Stimulated activated naive CD8-positive, alpha-beta T cell treated with anti-CD3 and anti-CD28 coated beads, Interleukin-15, amount 100 ng/mL, for 72 hours (primary cell): ENCODE results near the gene SLC29A4.
A peak's percentile ranks its signal among the peaks of the same experiment; 100 is the strongest.
"Not testable (repeated sequence)": the region's sequence is repeated elsewhere in the genome, so short reads cannot be mapped to it uniquely, and the experiment has no call there.

Source experiments
- ATAC-seq: fragments of 150-1000 bp; cut with Tn5 transposase; 2 replicates; pipeline ENCODE4 v1.10.0; 2021; ENCODE audit warnings: mild to moderate bottlenecking, moderate library complexity
- DNase-seq, 2 donors: peaks; one replicate each; pipeline ENCODE4 v3.0.0; 2021 to 2022
- H3K27ac Mint-ChIP-seq, 2 donors: one replicate each; pipeline ENCODE4 v1.8.0; 2022; ENCODE audit warnings: mild to moderate bottlenecking in 2 of 2, mixed read lengths in 2 of 2, moderate library complexity in 2 of 2
- H3K27me3 Mint-ChIP-seq: one replicate; pipeline ENCODE4 v1.8.0; 2022; ENCODE audit warnings: mixed read lengths
- H3K4me1 Mint-ChIP-seq: one replicate; pipeline ENCODE4 v1.8.0; 2022; ENCODE audit warnings: mild to moderate bottlenecking, mixed read lengths
- H3K4me3 Mint-ChIP-seq, 2 donors: one replicate each; pipeline ENCODE4 v1.8.0; 2022; ENCODE audit warnings: mild to moderate bottlenecking in 2 of 2, mixed read lengths in 2 of 2, moderate library complexity in 1 of 2
- H3K9me3 Mint-ChIP-seq, 2 donors: one replicate each; pipeline ENCODE4 v1.8.0; 2022; ENCODE audit warnings: mixed read lengths in 2 of 2

The SLC29A4 gene

GRCh38 chr7:5286933-5287332 lies 4.2 kb downstream of the SLC29A4 start:
- Mint-ChIP-seq H3K4me1 (no peaks in the 10 kb centered on the region), H3K27ac (no peak overlapping the region), H3K4me3 (no peak overlapping the region), H3K9me3 (no peaks in the 10 kb centered on the region), H3K27me3 (peaks cover 10% of the 10 kb centered on the region)
- DNase-seq (no peak), ATAC-seq (no peak)

DNA sequence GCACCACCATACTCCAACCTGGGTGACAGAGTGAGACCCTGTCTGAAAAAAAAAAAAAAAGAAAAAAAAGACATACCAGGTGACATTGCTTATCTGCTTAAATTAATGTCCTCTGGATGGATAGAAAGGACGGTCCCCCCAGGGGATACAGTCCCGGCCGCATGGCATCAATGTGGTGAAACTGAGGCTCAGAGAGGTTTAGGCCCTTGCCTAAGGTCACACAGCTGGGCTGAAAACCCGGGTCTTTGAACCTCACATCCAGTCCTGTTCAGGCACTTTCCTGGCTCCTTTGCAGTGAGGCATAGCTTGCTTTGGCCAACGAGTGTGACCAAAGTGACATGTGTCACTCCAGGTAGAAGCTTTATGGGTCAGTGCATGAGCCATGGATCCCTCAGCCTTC lies 4.6 kb downstream of the SLC29A4 start:
- H3K27ac Mint-ChIP-seq, H3K9me3 Mint-ChIP-seq, H3K4me1 Mint-ChIP-seq, H3K4me3 Mint-ChIP-seq, DNase-seq, H3K27me3 Mint-ChIP-seq, ATAC-seq: not testable (repeated sequence)

DNA sequence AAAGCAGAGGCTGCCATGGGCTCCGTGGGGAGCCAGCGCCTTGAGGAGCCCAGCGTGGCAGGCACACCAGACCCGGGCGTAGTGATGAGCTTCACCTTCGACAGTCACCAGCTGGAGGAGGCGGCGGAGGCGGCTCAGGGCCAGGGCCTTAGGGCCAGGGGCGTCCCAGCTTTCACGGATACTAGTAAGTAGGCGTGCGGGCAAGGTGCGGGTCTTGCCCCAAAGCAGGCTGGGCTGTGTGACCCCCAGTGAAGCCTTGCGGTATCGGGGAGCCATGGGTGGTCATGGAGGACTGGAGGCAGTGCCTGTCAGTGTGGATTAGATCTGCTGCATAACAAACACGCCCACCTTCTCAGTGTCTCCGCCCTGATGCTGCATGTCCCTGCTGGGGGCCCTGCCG lies 5.1 kb downstream of the SLC29A4 start:
- Mint-ChIP-seq H3K27ac (no peak overlapping the region), H3K27me3 (peaks cover 10% of the 10 kb centered on the region), H3K9me3 (no peaks in the 10 kb centered on the region), H3K4me3 (no peak overlapping the region), H3K4me1 (no peaks in the 10 kb centered on the region)
- DNase-seq (no peak), ATAC-seq (no peak)

GRCh38 chr7:5288560-5288959 lies 5.8 kb downstream of the SLC29A4 start:
- not testable (repeated sequence) for H3K4me3 Mint-ChIP-seq, ATAC-seq, H3K27me3 Mint-ChIP-seq, H3K4me1 Mint-ChIP-seq, H3K9me3 Mint-ChIP-seq, DNase-seq
- peak overlapping the region in 1 of 2 donors; percentile 63 for H3K27ac Mint-ChIP-seq

DNA sequence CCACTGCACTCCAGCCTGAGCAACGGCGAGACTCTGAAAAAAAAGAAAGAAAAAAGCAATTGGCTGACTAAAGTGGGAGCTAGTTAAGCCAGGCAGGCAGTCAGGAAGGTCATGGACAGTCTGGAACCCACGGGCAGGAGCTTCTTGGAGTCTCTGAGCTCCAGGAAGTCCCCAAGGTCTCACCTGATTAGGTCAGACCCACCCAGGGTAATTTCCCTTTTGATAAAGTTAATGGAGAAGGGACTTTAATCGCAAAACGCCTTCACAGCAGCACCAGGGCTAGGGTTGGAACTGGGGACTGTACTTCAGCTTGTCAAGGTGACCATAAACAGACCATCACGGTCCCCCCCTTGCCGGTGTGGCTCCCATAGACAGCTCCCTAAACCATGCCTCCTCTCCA lies 6.6 kb downstream of the SLC29A4 start:
- Mint-ChIP-seq H3K4me3 (no peak overlapping the region), H3K9me3 (peaks cover 0 to 3% of the 10 kb centered on the region in 2 donors), H3K27me3 (peaks cover 5% of the 10 kb centered on the region), H3K4me1 (no peaks in the 10 kb centered on the region), H3K27ac (no peak overlapping the region)
- DNase-seq (no peak), ATAC-seq (no peak)

DNA sequence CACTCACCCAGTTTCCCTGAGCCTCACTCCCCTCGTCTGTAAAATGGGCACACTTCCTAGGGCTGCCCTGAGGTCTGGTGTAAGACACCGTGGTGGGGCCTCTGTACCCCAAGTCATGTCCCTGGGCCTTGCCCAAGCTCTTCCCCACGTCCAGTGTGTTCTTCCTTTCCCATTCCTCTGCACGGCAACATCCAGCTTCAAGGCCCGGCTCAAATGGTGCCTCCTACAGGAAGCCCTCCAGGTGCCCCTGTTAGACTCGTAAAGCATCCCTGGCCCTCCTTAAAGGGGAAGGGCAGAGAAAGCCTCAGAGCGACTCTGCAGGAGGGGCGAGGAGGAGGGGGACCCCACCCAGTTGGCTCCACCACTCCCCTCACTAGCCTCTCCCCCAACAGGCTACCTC lies 8.6 kb downstream of the SLC29A4 start:
- H3K27me3 Mint-ChIP-seq = peaks cover 7% of the 10 kb centered on the region
- peaks cover 6% of the 10 kb centered on the region for H3K4me1 Mint-ChIP-seq
- DNase-seq (no peak), ATAC-seq (no peak)
- H3K4me3 Mint-ChIP-seq = no peak overlapping the region
- H3K27ac Mint-ChIP-seq = no peak overlapping the region
- H3K9me3 Mint-ChIP-seq = peaks cover 0 to 22% of the 10 kb centered on the region in 2 donors

GRCh38 chr7:5291711-5292335 lies 9.1 kb downstream of the SLC29A4 start:
- Mint-ChIP-seq H3K9me3 (peaks cover 0 to 22% of the 10 kb centered on the region in 2 donors), H3K27me3 (peaks cover 13% of the 10 kb centered on the region)
- DNase-seq, ATAC-seq, H3K27ac Mint-ChIP-seq, H3K4me1 Mint-ChIP-seq, H3K4me3 Mint-ChIP-seq: not testable (repeated sequence)

DNA sequence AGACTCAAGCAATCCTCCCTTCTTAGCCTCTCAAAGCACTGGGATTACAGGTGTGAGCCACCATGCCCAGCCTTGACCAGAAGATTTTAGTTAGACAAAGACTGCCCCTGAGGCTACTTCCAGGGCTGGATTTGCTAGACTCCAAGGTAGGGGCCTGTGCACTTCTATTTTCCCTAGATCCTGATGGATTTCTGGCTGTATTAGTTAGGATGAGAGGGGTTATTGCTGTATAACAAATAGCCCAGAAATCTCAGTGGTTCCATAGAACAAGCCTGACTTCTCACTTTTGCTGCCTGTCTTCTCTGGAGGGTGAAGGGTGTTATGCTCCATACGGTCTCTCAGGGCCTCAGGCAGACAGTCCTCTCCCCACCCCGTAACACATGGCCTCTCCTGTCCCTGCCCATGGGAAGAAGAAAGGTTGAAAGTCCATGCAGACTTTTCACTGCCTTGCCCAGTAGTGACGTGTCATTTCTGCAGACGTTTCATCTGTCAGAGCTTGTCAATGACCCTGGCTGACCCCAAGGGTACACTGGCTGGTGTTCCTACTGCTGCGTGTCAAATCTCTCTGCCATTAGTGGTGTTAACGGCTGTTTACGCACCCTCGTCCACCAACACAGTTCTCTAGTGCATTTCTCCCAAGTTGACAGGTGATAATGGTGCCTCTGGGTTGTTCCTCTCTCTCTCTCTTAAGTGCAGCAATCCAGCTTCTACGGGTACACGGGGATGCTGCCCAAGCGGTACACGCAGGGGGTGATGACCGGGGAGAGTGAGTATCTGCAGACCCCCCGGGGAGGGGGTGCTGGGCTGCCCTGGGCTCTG lies 11.6 kb downstream of the SLC29A4 start:
- H3K4me1 Mint-ChIP-seq = peaks cover 23% of the 10 kb centered on the region
- ATAC-seq = no peak
- H3K27me3 Mint-ChIP-seq = peaks cover 33% of the 10 kb centered on the region
- peaks cover 0 to 22% of the 10 kb centered on the region in 2 donors for H3K9me3 Mint-ChIP-seq
- no peak for DNase-seq
- no peak overlapping the region for H3K27ac Mint-ChIP-seq
- H3K4me3 Mint-ChIP-seq = no peak overlapping the region

- no peak for ATAC-seq
- Mint-ChIP-seq H3K27me3 (peaks cover 33% of the 10 kb centered on the region), H3K4me3 (peak overlapping the region in 1 of 2 donors; percentile 77), H3K27ac (no peak overlapping the region), H3K9me3 (peaks cover 0 to 22% of the 10 kb centered on the region in 2 donors), H3K4me1 (peaks cover 23% of the 10 kb centered on the region)
- DNase-seq = no peak
These were observed 12.6 kb downstream of the SLC29A4 start for GRCh38 chr7:5295039-5296014.

- no peak for ATAC-seq
- DNase-seq = no peak
- Mint-ChIP-seq H3K27ac (no peak overlapping the region), H3K4me1 (peaks cover 23% of the 10 kb centered on the region), H3K9me3 (peaks cover 0 to 22% of the 10 kb centered on the region in 2 donors), H3K4me3 (peak overlapping the region in 1 of 2 donors; percentile 77), H3K27me3 (peaks cover 33% of the 10 kb centered on the region)
These were observed 13.4 kb downstream of the SLC29A4 start for GRCh38 chr7:5296015-5296610.

- peak; percentile 75 for ATAC-seq
- Mint-ChIP-seq H3K27me3 (peaks cover 33% of the 10 kb centered on the region), H3K4me1 (peaks cover 23% of the 10 kb centered on the region), H3K4me3 (peak overlapping the region; percentile 80), H3K9me3 (peaks cover 0 to 22% of the 10 kb centered on the region in 2 donors), H3K27ac (peak overlapping the region in 1 of 2 donors; percentile 11)
- peak; percentile 51 to 52 for DNase-seq
These were observed 14.0 kb downstream of the SLC29A4 start for GRCh38 chr7:5296611-5297226.

DNA sequence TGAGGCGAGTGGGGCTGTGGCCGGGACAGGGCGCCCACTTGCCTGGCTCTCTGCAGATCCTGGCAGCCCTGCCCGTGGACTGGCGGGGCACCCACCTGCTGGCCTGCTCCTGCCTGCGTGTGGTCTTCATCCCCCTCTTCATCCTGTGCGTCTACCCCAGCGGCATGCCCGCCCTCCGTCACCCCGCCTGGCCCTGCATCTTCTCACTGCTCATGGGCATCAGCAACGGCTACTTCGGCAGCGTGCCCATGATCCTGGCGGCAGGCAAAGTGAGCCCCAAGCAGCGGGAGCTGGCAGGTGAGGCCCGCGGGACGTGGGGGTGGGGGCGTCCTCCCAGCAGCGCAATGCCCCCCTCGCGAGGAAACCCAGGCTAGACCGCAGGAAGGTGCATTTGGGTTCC lies 17.6 kb downstream of the SLC29A4 start:
- Mint-ChIP-seq H3K27me3 (peaks cover 33% of the 10 kb centered on the region), H3K27ac (no peak overlapping the region), H3K9me3 (peaks cover 0 to 9% of the 10 kb centered on the region in 2 donors), H3K4me1 (peaks cover 23% of the 10 kb centered on the region), H3K4me3 (no peak overlapping the region)
- ATAC-seq (no peak), DNase-seq (no peak)

GRCh38 chr7:5302577-5302976 lies 19.8 kb downstream of the SLC29A4 start:
- H3K27me3 Mint-ChIP-seq = peaks cover 12% of the 10 kb centered on the region
- ATAC-seq (peak; percentile 4), DNase-seq (no peak)
- H3K9me3 Mint-ChIP-seq = no peaks in the 10 kb centered on the region
- peaks cover 6% of the 10 kb centered on the region for H3K4me1 Mint-ChIP-seq
- H3K27ac Mint-ChIP-seq = no peak overlapping the region
- no peak overlapping the region for H3K4me3 Mint-ChIP-seq

DNA sequence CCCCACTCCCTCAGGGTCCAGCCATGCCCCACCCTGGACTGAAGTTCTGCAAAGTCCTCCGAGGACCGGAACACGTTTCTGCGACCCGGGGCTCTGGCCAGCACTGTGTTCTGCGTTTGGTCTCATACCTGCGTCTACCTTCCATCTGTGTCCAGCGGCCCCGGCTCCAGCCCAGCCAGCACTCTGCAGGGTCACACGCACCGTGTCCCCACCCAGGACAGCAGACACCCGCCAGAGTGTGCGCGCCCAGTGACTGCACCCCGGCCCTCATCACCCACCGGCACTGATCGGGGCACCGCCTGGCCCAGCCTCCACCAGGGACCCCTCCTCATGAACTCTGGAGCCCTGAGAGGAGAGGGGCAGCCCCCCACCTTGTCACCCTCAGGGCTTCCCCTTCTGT lies 20.3 kb downstream of the SLC29A4 start:
- Mint-ChIP-seq H3K27me3 (peaks cover 7% of the 10 kb centered on the region), H3K4me1 (peaks cover 1% of the 10 kb centered on the region), H3K4me3 (no peak overlapping the region), H3K27ac (no peak overlapping the region), H3K9me3 (no peaks in the 10 kb centered on the region)
- DNase-seq = no peak
- ATAC-seq = peak; percentile 14
